Cerebellar nuclear complex (tissue), 1 donor: Measurements from ENCODE around the gene OR8D2.
"Not testable (repeated sequence)": the region's sequence is repeated elsewhere in the genome, so short reads cannot be mapped to it uniquely, and the experiment has no call there.

ENCODE experiments used
- DNase-seq, 2 experiments: peaks; one replicate each; lab custom pipeline; 2025; lab: John Stamatoyannopoulos, UW

OR8D2 gene

DNA sequence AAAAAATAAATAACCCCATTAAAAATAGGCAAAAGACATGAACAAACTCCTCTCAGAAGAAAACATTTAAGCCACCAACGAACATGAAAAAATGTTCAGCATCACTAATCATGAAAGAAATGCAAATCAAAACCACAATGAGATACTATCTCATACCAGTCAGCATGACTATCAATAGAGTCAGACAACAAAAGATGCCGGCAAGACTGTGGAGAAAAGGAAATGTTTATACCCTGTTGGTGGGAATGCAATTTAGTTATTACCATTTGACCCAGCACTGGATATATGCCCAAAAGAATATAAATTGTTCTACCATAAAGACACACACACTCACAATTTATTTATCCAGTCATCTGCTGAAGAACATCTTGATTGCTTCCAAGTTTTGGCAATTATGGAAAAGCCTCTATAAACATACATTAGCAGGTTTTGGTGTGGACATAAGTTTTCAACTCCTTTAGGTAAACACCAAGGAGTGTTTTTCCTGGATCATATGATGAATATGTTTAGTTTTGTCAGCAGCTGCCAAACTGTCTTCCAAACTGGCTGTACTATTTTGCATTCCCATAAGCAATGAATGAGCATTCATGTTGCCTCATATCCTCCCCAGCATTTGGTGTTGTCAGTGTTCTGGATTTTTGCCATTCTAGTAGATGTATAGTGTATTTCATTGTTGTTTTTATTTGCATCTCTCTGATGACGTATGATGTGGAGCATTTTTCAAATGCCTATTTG is 34.2 kb downstream of the OR8D2 start:
- DNase-seq: no peak

DNA sequence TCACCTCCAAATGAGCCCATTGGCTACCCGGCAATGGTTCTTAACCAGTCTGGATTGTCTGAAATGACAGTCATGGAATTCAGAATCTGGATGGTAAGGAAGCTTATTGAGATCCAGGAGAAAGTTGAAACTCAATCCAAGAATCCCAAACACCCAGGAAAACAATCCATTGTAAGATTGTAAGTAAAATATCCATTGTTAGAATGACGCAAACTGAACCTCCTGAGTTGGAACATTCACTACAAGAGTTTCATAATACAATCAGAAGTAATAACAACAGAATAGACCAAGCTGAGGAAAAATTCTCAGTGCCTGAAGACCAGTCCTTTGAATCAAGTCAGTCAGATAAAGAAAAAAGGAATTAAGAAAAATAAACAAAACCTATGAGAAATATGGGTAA is 41.7 kb downstream of the OR8D2 start:
- no peak for DNase-seq

DNA sequence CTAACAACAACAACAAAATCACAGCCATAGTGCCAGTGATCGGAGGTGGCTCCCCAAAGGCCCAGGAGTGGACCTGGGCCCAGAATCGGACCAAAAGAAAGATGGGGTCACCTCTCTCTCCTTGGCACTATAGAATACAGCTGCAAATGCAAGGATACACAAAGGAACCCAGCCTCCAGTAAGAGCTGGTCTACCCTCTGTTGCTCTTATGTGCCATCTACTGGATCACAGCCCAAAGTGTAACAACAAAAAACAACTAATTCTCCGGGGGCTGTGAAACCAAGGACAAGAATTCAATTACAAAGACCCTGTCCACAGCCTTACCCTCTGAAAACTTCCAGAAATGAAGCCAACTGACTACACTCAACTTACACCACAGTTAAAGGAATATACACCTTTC is 42.2 kb downstream of the OR8D2 start:
- no peak for DNase-seq

DNA sequence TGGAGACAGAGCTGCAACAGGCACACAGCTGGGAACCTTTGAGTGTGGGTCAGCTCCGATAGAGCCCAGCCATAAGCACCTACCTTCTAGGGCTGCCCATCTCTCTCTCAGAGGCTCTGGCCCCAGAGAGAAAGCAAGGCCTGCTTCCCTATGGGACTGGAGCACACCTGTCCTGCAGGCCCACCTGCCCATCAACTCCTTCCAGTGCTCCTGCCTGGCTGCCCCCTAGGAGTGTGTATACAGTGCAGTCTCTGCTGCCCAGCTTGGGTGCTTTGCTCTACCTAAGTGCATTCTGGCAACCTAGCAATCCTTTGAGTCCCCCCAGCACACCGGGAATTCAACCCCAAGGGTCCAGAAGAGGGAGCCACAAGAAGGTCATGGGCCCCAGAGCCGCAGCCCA is 42.8 kb downstream of the OR8D2 start:
- DNase-seq: no peak

DNA sequence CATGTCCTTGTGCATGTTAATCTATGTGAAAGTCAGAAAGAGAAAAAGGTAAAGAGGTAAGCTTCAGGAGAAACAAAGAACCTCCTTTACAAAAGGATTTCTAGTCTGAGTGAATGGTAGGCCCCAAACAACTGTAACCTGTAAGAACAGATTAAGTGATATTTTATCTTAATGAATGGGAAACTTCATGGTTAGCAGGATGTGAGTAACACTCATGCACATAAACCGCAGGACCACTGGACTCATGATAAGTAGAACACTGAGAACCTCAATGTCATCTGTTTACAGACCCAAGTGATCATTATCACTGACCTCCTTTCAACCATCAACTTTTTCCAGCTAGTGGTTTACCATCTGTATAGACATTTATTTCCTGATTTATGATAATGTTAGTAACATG is 43.9 kb downstream of the OR8D2 start:
- DNase-seq: no peak

DNA sequence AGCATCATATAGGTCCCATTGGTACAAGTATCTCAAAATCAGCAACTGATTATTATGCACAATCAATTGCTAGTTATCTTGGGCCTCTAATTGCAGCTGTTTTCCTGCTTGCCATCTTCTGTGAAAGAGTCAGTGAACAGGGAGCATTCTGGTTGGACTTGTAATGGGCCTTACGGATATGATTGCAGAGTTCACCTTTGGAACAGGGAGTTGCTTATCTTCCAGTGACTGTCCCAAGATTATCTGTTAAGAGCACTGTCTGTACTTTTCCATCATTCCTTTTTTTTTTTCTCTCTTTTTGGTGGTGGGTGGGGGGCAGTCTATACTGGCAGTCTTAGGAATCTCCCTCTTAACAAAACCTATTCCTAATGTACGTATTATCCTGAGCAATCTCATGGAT is 46.0 kb downstream of the OR8D2 start:
- DNase-seq: no peak

DNA sequence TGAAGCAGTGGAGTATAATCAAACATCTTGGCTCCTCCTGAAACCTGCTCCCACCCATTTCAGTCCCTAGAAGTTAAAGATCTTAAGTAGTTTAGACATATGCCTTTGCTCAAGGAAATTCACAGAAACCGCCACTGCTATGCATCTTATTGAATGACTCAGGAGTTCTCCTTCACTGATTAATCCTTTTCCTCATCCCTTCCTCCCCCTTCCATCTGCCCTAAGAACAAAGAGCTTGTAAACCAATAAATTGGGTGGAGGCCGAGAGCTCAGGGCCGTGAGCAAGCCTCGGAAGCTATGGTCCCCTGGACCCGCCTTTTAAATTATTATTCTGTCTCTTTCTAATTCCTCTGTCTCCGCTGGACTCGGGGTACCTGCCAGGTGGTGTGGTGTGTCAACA is 49.1 kb downstream of the OR8D2 start:
- DNase-seq: not testable (repeated sequence)
